Fibroblast of lung (primary cell): ENCODE measurements around the gene NUDT5.

Experiments
- CTCF ChIP-seq, 2 donors: IDR thresholded peaks in 1 of 2; conservative IDR thresholded peaks in 1 of 2; 1 replicate in 1 of 2; 2 replicates in 1 of 2; pipeline ENCODE4 v1.5.1; 2011 to 2012; ENCODE audit warnings: low read length in 2 of 2, control low read depth in 1 of 2, inconsistent platforms in 1 of 2, low read depth in 1 of 2, mild to moderate bottlenecking in 1 of 2
- EZH2 ChIP-seq: IDR thresholded peaks from 2 replicates; pipeline ENCODE4 v1.5.1; 2012; ENCODE audit warnings: low read length, control low read depth, mild to moderate bottlenecking; ENCODE audit errors: missing control alignments

DNA sequence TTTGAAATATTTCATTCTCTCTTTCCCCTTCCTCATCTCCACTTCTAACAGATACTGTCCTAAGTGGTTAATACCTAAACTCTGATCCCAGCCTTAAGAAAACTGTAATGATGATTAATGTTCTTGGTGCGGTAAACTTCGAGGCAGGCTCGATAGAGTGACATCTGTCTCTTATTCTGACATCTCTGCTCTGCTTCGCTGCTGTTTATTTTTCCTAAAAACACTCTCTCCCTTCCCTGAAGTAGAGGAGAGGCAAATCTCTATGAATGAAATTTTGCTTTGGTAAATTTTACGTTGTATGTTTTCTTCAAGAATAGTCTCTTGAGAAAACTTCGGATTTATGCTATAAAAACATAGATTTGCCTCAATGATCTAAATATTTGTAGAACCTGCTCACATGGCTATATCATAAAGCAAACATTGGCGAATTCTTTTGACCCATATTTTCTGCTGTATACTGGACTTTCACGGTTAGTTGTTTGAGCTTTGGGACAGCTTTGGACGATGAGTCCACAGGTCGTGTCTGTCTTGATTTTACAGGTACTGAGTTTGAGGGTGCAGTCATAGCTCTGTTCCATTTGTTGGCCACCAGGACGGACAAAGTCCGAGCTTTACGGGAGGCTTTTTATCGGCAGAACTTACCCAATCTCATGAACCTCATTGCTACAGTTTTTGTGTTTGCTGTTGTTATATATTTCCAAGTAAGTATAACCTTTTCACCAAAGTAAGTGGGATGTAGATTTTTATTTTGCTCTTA is 39.1 kb downstream of the NUDT5 start:
- no peak for TF ChIP-seq CTCF (conservative IDR thresholded peaks at IDR 0.05 in 1 of 2, IDR thresholded peaks at IDR 0.05 in 1 of 2; ENCODE audit: low read depth in 1 of 2, low read length in 2 of 2)
- no peak for TF ChIP-seq EZH2
